ENCODE data around the gene PHTF1.

Gene PHTF1

GRCh38 chr1:113745425-113745824 lies 13.9 kb downstream of the PHTF1 start:
- no peak for ATAC-seq
- TF ChIP-seq CREB5 (CRISPR knock-in tag; IDR thresholded peaks at IDR 0.05; ENCODE audit: low read depth) (no peak), POU6F1 (CRISPR knock-in tag; IDR thresholded peaks at IDR 0.05; ENCODE audit: borderline replicate concordance, low read depth) (no peak), TCF4 (CRISPR knock-in tag; IDR thresholded peaks at IDR 0.05; ENCODE audit: borderline replicate concordance) (no peak), ISL1 (CRISPR knock-in tag; IDR thresholded peaks at IDR 0.05) (no peak), TOX (CRISPR knock-in tag; IDR thresholded peaks at IDR 0.05; ENCODE audit: borderline replicate concordance) (no peak), CSRNP3 (CRISPR knock-in tag; IDR thresholded peaks at IDR 0.05) (no peak), RARB (CRISPR knock-in tag; IDR thresholded peaks at IDR 0.05) (no peak), OSR1 (CRISPR knock-in tag; IDR thresholded peaks at IDR 0.05) (no peak), GLIS3 (CRISPR knock-in tag; IDR thresholded peaks at IDR 0.05) (no peak), CSDC2 (CRISPR knock-in tag; IDR thresholded peaks at IDR 0.05) (no peak), PPARA (CRISPR knock-in tag; IDR thresholded peaks at IDR 0.05; ENCODE audit: borderline replicate concordance) (no peak), BACH2 (CRISPR knock-in tag; IDR thresholded peaks at IDR 0.05; ENCODE audit: borderline replicate concordance) (no peak)

- TF ChIP-seq ISL1 (CRISPR knock-in tag; IDR thresholded peaks at IDR 0.05) = no peak
Observed at GRCh38 chr1:113744114-113744513, 15.2 kb downstream of the PHTF1 start.

GRCh38 chr1:113742515-113742914 lies 16.8 kb downstream of the PHTF1 start:
- TF ChIP-seq ZFP3 (CRISPR knock-in tag; IDR thresholded peaks at IDR 0.05) (no peak), PATZ1 (CRISPR knock-in tag; IDR thresholded peaks at IDR 0.05; ENCODE audit: borderline replicate concordance) (no peak), CSRNP3 (CRISPR knock-in tag; IDR thresholded peaks at IDR 0.05) (no peak), TOX (CRISPR knock-in tag; IDR thresholded peaks at IDR 0.05; ENCODE audit: borderline replicate concordance) (no peak), POU6F1 (CRISPR knock-in tag; IDR thresholded peaks at IDR 0.05; ENCODE audit: borderline replicate concordance, low read depth) (no peak), OSR1 (CRISPR knock-in tag; IDR thresholded peaks at IDR 0.05) (no peak), SNAI2 (CRISPR knock-in tag; IDR thresholded peaks at IDR 0.05) (no peak)
- ATAC-seq = no peak

More at GRCh38 chr1:113744114-113744513, 15.2 kb downstream of the PHTF1 start:
- ATAC-seq = no peak

- ATAC-seq = no peak
- TF ChIP-seq BACH2 (CRISPR knock-in tag; IDR thresholded peaks at IDR 0.05; ENCODE audit: borderline replicate concordance) (no peak), TCF4 (CRISPR knock-in tag; IDR thresholded peaks at IDR 0.05; ENCODE audit: borderline replicate concordance) (no peak), ZFP30 (CRISPR knock-in tag; IDR thresholded peaks at IDR 0.05) (no peak), ARNTL (CRISPR knock-in tag; IDR thresholded peaks at IDR 0.05; ENCODE audit: borderline replicate concordance, low read depth) (no peak), GLIS3 (CRISPR knock-in tag; IDR thresholded peaks at IDR 0.05) (no peak), TSHZ2 (CRISPR knock-in tag; IDR thresholded peaks at IDR 0.05) (no peak), CSDC2 (CRISPR knock-in tag; IDR thresholded peaks at IDR 0.05) (no peak), ZNF8 (CRISPR knock-in tag; IDR thresholded peaks at IDR 0.05) (no peak), OSR1 (CRISPR knock-in tag; IDR thresholded peaks at IDR 0.05) (no peak), CSRNP3 (CRISPR knock-in tag; IDR thresholded peaks at IDR 0.05) (no peak), RARB (CRISPR knock-in tag; IDR thresholded peaks at IDR 0.05) (no peak), ESRRG (CRISPR knock-in tag; IDR thresholded peaks at IDR 0.05) (no peak)
Observed at GRCh38 chr1:113734357-113735055, 24.8 kb downstream of the PHTF1 start.
